Lung (tissue), 12 donors: Measurements from ENCODE around the gene GLDN. TPM values are rescaled to one million over a fixed set of nuclear protein-coding genes. Genes with fewer than 3 reads are reported as not detected.

Experiments used
- ATAC-seq: fragments of 200-7000 bp; cut with Tn5 transposase; one replicate; pipeline ENCODE4 v1.9.1; 2020; ENCODE audit warnings: moderate number of reproducible peaks; ENCODE audit not compliant: insufficient read depth, low FRiP score
- DNase-seq, 3 donors: peaks; one replicate each; pipeline ENCODE4 v3.0.0-alpha.2; 2013 to 2017
- H3K27ac ChIP-seq, 2 donors: one replicate each; pipeline ENCODE4 v1.5.1; 2013; ENCODE audit warnings: mild to moderate bottlenecking in 2 of 2, moderate library complexity in 2 of 2, control low read depth in 1 of 2, inconsistent platforms in 1 of 2, low read depth in 1 of 2, low read length in 1 of 2
- H3K27me3 ChIP-seq, 3 donors: one replicate each; pipeline ENCODE4 v1.5.1; 2013; ENCODE audit warnings: low read length in 2 of 3; ENCODE audit not compliant: control insufficient read depth in 3 of 3, insufficient read depth in 3 of 3
- H3K36me3 ChIP-seq, 4 donors: one replicate each; pipeline ENCODE4 v1.5.1; 2013; ENCODE audit warnings: low read length in 4 of 4, mild to moderate bottlenecking in 1 of 4, moderate library complexity in 1 of 4; ENCODE audit not compliant: control insufficient read depth in 4 of 4, insufficient read depth in 4 of 4
- H3K4me1 ChIP-seq, 5 donors: one replicate each; pipeline ENCODE4 v1.5.1; 2013; ENCODE audit warnings: low read length in 5 of 5, mild to moderate bottlenecking in 2 of 5, moderate library complexity in 1 of 5; ENCODE audit not compliant: control insufficient read depth in 5 of 5, insufficient read depth in 5 of 5
- H3K4me3 ChIP-seq: one replicate; pipeline ENCODE4 v1.5.1; 2013; ENCODE audit warnings: mild to moderate bottlenecking, control low read depth, moderate library complexity
- H3K9ac ChIP-seq, 2 donors: one replicate each; pipeline ENCODE4 v1.5.1; 2013; ENCODE audit warnings: low read length in 2 of 2, control low read depth in 1 of 2; ENCODE audit not compliant: insufficient read depth in 1 of 2
- H3K9me3 ChIP-seq, 4 donors: one replicate each; pipeline ENCODE4 v1.5.1; 2013; ENCODE audit warnings: low read length in 3 of 4, mild to moderate bottlenecking in 1 of 4, moderate library complexity in 1 of 4; ENCODE audit not compliant: control insufficient read depth in 4 of 4, insufficient read depth in 3 of 4
- CTCF ChIP-seq: IDR thresholded peaks from 2 replicates; pipeline ENCODE4 v1.5.1; 2012; ENCODE audit warnings: mild to moderate bottlenecking; ENCODE audit errors: control extremely low read depth, extremely low read depth
- WGBS, 2 donors: extraction: QIAGEN DNeasy Blood & Tissue Kit; methylation state at CpG; one replicate each; pipeline ENCODE4 v1.1.7; 2013; 5-methylcytosine and 5-hydroxymethylcytosine counted together
- polyA plus RNA-seq, 2 donors: library from polyadenylated mRNA; stranded (reverse); fragments of 200-250 nt; gene quantifications; one replicate each; pipeline ENCODE4 v1.2.1, GENCODE V29; 2013
- total RNA-seq, 2 donors: library from RNA; depleted of rRNA in 1 of 2; stranded (reverse); fragments of >200 nt in 1 of 2; gene quantifications; one replicate each; pipeline ENCODE4 v1.2.1, GENCODE V29; 2014 to 2021
- donor health status: control.
- donor health status: control.
- donor health status: Bipolar disorder and iron deficiency.
- donor health status: healthy.
- donor health status: DM: yes; HTN: yes; CAD: no.

GLDN gene
- total and polyA plus RNA-seq, 4 donors = 0.82 to 75.8 (median 8.4) TPM

- H3K9me3 ChIP-seq = no peaks in the 10 kb centered on the region
- no peak overlapping the region for H3K27ac ChIP-seq
- no peak for ATAC-seq
- no peak overlapping the region for H3K9ac ChIP-seq
- no peaks in the 10 kb centered on the region for H3K27me3 ChIP-seq
- H3K36me3 ChIP-seq = no peaks in the 10 kb centered on the region
- no peak for DNase-seq
- TF ChIP-seq CTCF = no peak
- no peak overlapping the region for H3K4me3 ChIP-seq
- H3K4me1 ChIP-seq = peaks cover 0 to under 1% (median 0%) of the 10 kb centered on the region in 5 donors
Observed at GRCh38 chr15:51374131-51374530, 32.7 kb downstream of the GLDN start.

GRCh38 chr15:51375966-51376640, 34.6 kb downstream of the GLDN start:
- Histone ChIP-seq H3K9ac (no peak overlapping the region), H3K4me1 (peaks cover 0 to 2% (median 0%) of the 10 kb centered on the region in 5 donors), H3K27ac (no peak overlapping the region), H3K27me3 (no peaks in the 10 kb centered on the region), H3K9me3 (no peaks in the 10 kb centered on the region), H3K36me3 (no peaks in the 10 kb centered on the region), H3K4me3 (no peak overlapping the region)
- DNase-seq (no peak), ATAC-seq (no peak)
- 71 to 79% methylated on average over 3 of the region's 3 CpGs for WGBS, 2 donors
- no peak for TF ChIP-seq CTCF

DNA sequence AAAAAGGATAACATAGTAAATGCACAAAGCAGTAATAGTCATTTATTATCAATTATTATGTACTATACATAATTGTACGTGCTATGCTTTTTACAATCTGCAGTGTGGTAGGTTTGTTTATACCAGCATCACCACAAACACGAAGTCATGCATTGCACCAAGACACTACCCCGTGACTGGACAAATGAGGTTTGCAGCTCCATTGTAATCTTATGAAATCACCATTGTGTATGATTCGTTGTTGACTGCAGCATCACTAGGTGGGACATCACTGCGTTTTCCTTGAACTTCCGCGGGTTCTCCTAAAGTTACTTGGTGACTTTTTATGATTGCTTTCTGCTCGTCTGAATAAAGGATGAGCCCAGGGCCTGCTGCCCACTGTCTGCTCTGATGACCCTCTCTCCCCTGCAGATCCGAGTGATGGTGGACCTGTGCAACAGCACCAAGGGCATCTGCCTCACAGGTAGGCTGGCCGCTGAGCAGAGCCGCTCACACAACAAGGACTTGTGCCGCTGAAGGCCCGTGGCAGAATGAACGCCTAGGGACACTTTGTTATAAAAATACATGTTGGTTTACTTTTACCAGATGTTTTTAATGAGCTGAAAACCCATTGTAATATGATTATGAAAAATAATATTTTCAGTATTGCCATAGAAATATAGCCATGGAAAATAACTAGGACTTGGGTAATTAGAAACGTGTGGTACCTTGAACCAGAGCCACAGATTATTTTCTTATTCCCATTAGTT, 35.8 kb downstream of the GLDN start:
- Histone ChIP-seq H3K27me3 (no peaks in the 10 kb centered on the region), H3K4me3 (no peak overlapping the region), H3K9me3 (no peaks in the 10 kb centered on the region), H3K4me1 (peaks cover 0 to 5% (median 0%) of the 10 kb centered on the region in 5 donors), H3K27ac (no peak overlapping the region), H3K9ac (no peak overlapping the region), H3K36me3 (no peaks in the 10 kb centered on the region)
- 90 to 95% methylated on average over 15 of the region's 15 CpGs for WGBS, 2 donors
- ATAC-seq (no peak), DNase-seq (no peak)
- TF ChIP-seq CTCF = no peak
